Keratinocyte (primary cell): Measurements from ENCODE around the gene DPY19L3. TPM values are rescaled to one million over a fixed set of nuclear protein-coding genes. Genes with fewer than 3 reads are reported as not detected.

Source experiments
- DNase-seq: peaks from one replicate; pipeline ENCODE4 v3.0.0-alpha.2; 2011; ENCODE audit warnings: low read depth, missing footprints, low spot score
- FAIRE-seq: peaks from 2 replicates; lab custom pipeline; 2011; peaks lifted over from hg19 to GRCh38; lab: Jason Lieb, UNC
- H2AFZ ChIP-seq: 2 replicates; pipeline ENCODE4 v1.6.0; 2012; ENCODE audit warnings: low read length, control low read depth, inconsistent platforms; ENCODE audit not compliant: control insufficient read depth
- H3K27ac ChIP-seq: 2 replicates; pipeline ENCODE4 v1.5.1; 2011; ENCODE audit warnings: low read length; ENCODE audit not compliant: control insufficient read depth, insufficient read depth
- H3K27me3 ChIP-seq: 3 replicates; pipeline ENCODE4 v1.6.0; 2011; ENCODE audit warnings: low read length; ENCODE audit not compliant: control insufficient read depth, insufficient read depth; ENCODE audit errors: extremely low read depth
- H3K36me3 ChIP-seq, 2 experiments: 2 replicates in 1 of 2; 3 replicates in 1 of 2; pipeline ENCODE4 v1.5.1; 2011; ENCODE audit warnings: low read length in 2 of 2, mild to moderate bottlenecking in 1 of 2; ENCODE audit not compliant: control insufficient read depth in 2 of 2, insufficient read depth in 2 of 2; ENCODE audit errors: extremely low read depth in 1 of 2
- H3K4me1 ChIP-seq: 3 replicates; pipeline ENCODE4 v1.5.1; 2011; ENCODE audit warnings: low read length; ENCODE audit not compliant: control insufficient read depth, insufficient read depth; ENCODE audit errors: extremely low read depth
- H3K4me2 ChIP-seq: 3 replicates; pipeline ENCODE4 v1.6.0; 2011; ENCODE audit warnings: low read depth, low read length; ENCODE audit not compliant: control insufficient read depth, insufficient read depth; ENCODE audit errors: extremely low read depth
- H3K4me3 ChIP-seq, 3 experiments: fragments of 200-600 bp in 1 of 3; sonication (generic) in 1 of 3; 2 replicates in 2 of 3; 3 replicates in 1 of 3; pipeline ENCODE4 v1.5.1; 2011 to 2016; ENCODE audit warnings: low read length in 3 of 3, mild to moderate bottlenecking in 3 of 3, control low read depth in 2 of 3, inconsistent platforms in 1 of 3, low read depth in 1 of 3, mixed read lengths in 1 of 3, mixed run types in 1 of 3, moderate library complexity in 1 of 3; ENCODE audit not compliant: control insufficient read depth in 2 of 3, insufficient read depth in 2 of 3; ENCODE audit errors: extremely low read depth in 1 of 3
- H3K79me2 ChIP-seq: 2 replicates; pipeline ENCODE4 v1.6.0; 2012; ENCODE audit warnings: low read length; ENCODE audit not compliant: control insufficient read depth, insufficient read depth
- H3K9ac ChIP-seq: 3 replicates; pipeline ENCODE4 v1.6.0; 2011; ENCODE audit warnings: low read length; ENCODE audit not compliant: control insufficient read depth, insufficient read depth; ENCODE audit errors: extremely low read depth
- H3K9me1 ChIP-seq: 3 replicates; pipeline ENCODE4 v1.6.0; 2011; ENCODE audit warnings: low read length; ENCODE audit not compliant: control insufficient read depth, insufficient read depth; ENCODE audit errors: extremely low read depth
- H3K9me3 ChIP-seq: 2 replicates; pipeline ENCODE4 v1.5.1; 2012; ENCODE audit warnings: low read depth, low read length; ENCODE audit not compliant: control insufficient read depth
- H4K20me1 ChIP-seq: 3 replicates; pipeline ENCODE4 v1.6.0; 2011; ENCODE audit warnings: low read length; ENCODE audit not compliant: control insufficient read depth, insufficient read depth; ENCODE audit errors: extremely low read depth
- EZH2 ChIP-seq: IDR thresholded peaks from one replicate; pipeline ENCODE4 v1.6.1; 2012; ENCODE audit warnings: inconsistent platforms, mild to moderate bottlenecking, low read length, moderate library complexity
- dilution Hi-C: fragments of 300-500 bp; cut with MboI; formaldehyde crosslinking; loops from one replicate; pipeline ENCODE4 v1.7.0; 2020; ENCODE audit warnings: low sequenced_read_pairs; ENCODE audit not compliant: extremely low pct_ligation_motif_present
- polyA plus RNA-seq, 5 experiments: library from polyadenylated mRNA; depleted of rRNA in 3 of 5; stranded (reverse) in 3 of 5; stranded (forward) in 1 of 5; unstranded in 1 of 5; fragments of >200 nt; gene quantifications; 1 replicate in 1 of 5; 2 replicates in 3 of 5; 3 replicates in 1 of 5; pipeline versions ENCODE4 v1.2.1 to v1.2.3, GENCODE V29; 2011 to 2012; ENCODE audit warnings: missing spikeins in 2 of 5, low read depth in 1 of 5, low replicate concordance in 1 of 5
- TF ChIP-seq, protein P1 (sequence below), 3 experiments: IDR thresholded peaks in 1 of 3; conservative IDR thresholded peaks in 1 of 3; optimal IDR thresholded peaks in 1 of 3; 2 replicates in 2 of 3; 3 replicates in 1 of 3; pipeline versions ENCODE3 to v1.5.1; 2011; ENCODE audit warnings: low read length in 3 of 3, mild to moderate bottlenecking in 3 of 3, moderate library complexity in 2 of 3, control low read depth in 1 of 3, inconsistent platforms in 1 of 3; ENCODE audit not compliant: insufficient read depth in 2 of 3; ENCODE audit errors: extremely low read depth in 1 of 3

The DPY19L3 gene
- polyA plus RNA-seq, 1 donor (not counting 4 experiments of a cell fraction or from before 2014, with no cell fraction given): 10.0 TPM

DNA sequence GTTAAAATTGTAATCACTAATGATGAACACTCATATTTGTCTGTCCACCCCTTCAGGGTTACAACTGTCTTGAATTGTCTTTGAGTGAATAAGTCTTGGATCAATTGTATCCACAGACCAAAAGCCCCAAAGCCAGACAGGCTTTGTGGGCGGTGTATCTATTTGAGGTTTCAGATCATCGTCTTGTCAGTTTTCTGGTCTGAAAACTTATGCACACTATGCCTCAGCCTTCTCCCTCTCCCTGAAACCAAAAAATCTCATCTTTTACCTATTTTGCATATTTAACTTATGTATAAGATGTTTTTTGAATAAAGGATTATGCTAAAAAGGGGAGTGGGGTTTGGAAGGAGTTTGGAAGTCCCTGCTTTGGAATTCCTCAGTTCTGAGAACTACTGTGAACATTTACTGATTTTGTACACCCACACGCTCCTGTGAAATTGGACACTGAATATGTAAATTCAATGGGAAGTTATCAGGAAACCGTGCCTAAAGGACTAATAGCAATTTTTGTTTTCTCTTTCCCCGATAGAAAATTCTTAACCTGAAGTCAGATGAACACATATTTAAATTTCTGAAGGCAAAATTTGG is 52.1 kb downstream of the DPY19L3 start:
- Histone ChIP-seq H2AFZ (no peak overlapping the region), H3K9me3 (no peaks in the 10 kb centered on the region), H3K27me3 (no peaks in the 10 kb centered on the region), H3K36me3 (no peaks in the 10 kb centered on the region), H3K4me1 (no peaks in the 10 kb centered on the region), H4K20me1 (no peaks in the 10 kb centered on the region), H3K27ac (no peak overlapping the region), H3K9ac (no peak overlapping the region), H3K4me3 (no peak overlapping the region), H3K79me2 (no peaks in the 10 kb centered on the region), H3K4me2 (no peak overlapping the region), H3K9me1 (no peaks in the 10 kb centered on the region)
- no peak for DNase-seq
- no peak for TF ChIP-seq EZH2
- TF ChIP-seq, protein P1, sequence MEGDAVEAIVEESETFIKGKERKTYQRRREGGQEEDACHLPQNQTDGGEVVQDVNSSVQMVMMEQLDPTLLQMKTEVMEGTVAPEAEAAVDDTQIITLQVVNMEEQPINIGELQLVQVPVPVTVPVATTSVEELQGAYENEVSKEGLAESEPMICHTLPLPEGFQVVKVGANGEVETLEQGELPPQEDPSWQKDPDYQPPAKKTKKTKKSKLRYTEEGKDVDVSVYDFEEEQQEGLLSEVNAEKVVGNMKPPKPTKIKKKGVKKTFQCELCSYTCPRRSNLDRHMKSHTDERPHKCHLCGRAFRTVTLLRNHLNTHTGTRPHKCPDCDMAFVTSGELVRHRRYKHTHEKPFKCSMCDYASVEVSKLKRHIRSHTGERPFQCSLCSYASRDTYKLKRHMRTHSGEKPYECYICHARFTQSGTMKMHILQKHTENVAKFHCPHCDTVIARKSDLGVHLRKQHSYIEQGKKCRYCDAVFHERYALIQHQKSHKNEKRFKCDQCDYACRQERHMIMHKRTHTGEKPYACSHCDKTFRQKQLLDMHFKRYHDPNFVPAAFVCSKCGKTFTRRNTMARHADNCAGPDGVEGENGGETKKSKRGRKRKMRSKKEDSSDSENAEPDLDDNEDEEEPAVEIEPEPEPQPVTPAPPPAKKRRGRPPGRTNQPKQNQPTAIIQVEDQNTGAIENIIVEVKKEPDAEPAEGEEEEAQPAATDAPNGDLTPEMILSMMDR (optimal IDR thresholded peaks at IDR 0.05 in 1 of 3, IDR thresholded peaks at IDR 0.05 in 1 of 3, conservative IDR thresholded peaks at IDR 0.05 in 1 of 3; ENCODE audit: extremely low read depth in 1 of 3, insufficient read depth in 2 of 3, low read length in 3 of 3): no peak
- no peak for FAIRE-seq
- dilution Hi-C loops: no loop called here

DNA sequence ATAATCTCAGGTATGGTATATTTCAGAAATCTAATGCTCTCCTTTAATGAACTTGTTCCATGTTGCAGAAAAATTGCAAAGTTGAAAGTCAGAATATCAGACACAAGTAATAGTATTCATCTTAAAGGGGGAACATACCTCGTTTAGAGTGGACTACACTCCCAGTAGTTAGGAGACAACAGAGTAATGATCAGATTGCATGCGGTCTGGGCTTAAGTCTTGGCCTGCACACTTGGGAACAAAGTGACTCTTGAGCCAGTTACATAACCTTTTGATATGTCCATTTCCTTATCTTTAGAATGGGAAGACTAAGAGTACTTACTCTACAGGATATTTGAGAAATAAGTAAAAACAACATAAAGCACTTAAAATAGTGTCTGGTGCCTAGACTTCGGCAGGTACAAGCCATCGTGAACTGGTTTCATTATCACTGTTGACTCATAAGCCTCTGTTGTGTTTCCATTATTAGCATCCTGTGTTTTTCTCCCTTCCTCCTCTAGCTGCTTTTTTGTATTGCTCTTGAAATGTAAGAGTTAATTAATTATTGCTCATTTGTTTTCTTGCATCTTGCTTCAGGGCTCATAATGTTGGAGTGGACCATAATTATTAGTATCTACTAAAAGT is 53.0 kb downstream of the DPY19L3 start:
- dilution Hi-C loops: no loop called here

More for the DNA sequence above, 53.0 kb downstream of the DPY19L3 start:
- H3K4me1 ChIP-seq: no peaks in the 10 kb centered on the region
- no peaks in the 10 kb centered on the region for H3K36me3 ChIP-seq
- DNase-seq (no peak), FAIRE-seq (no peak)
- H3K4me3 ChIP-seq: no peak overlapping the region
- no peaks in the 10 kb centered on the region for H3K9me1 ChIP-seq
- no peak overlapping the region for H3K4me2 ChIP-seq
- H3K27me3 ChIP-seq: no peaks in the 10 kb centered on the region
- no peak overlapping the region for H3K9ac ChIP-seq
- no peak overlapping the region for H2AFZ ChIP-seq
- no peaks in the 10 kb centered on the region for H3K79me2 ChIP-seq
- H3K9me3 ChIP-seq: no peaks in the 10 kb centered on the region
- TF ChIP-seq, protein P1 (optimal IDR thresholded peaks at IDR 0.05 in 1 of 3, IDR thresholded peaks at IDR 0.05 in 1 of 3, conservative IDR thresholded peaks at IDR 0.05 in 1 of 3; ENCODE audit: extremely low read depth in 1 of 3, insufficient read depth in 2 of 3, low read length in 3 of 3): no peak
- no peak for TF ChIP-seq EZH2
- H3K27ac ChIP-seq: no peak overlapping the region
- H4K20me1 ChIP-seq: no peaks in the 10 kb centered on the region
